HEK293 (cell line): Measurements from ENCODE around the gene DDX24.

ENCODE experiments used
- CTCF ChIA-PET: fragments of 350-600 bp; formaldehyde crosslinking; extraction: SDS; loops from one replicate; lab custom pipeline; 2021; ENCODE audit warnings: antibody characterized with exemption; lab: Yijun Ruan, JAX
- POLR2A ChIA-PET: fragments of 300-600 bp; formaldehyde crosslinking; extraction: SDS; loops from one replicate; lab custom pipeline; 2020; ENCODE audit warnings: antibody characterized with exemption, inconsistent platforms; lab: Yijun Ruan, JAX
- H3K27ac ChIP-seq: fragments of 200-500 bp; sonication (Bioruptor generic); 2 replicates; pipeline ENCODE4 v1.5.1; 2014; ENCODE audit warnings: low read depth, low read length, control low read depth, inconsistent platforms; ENCODE audit errors: extremely low read depth
- H3K36me3 ChIP-seq, 2 experiments: fragments of 200-500 bp in 1 of 2; sonication (Bioruptor generic) in 1 of 2; 1 replicate in 1 of 2; 2 replicates in 1 of 2; pipeline ENCODE4 v1.5.1; 2014 to 2017; ENCODE audit warnings: inconsistent platforms in 2 of 2, low read length in 2 of 2; ENCODE audit not compliant: control insufficient read depth in 2 of 2, insufficient read depth in 1 of 2
- H3K4me1 ChIP-seq: fragments of 200-500 bp; sonication (Bioruptor generic); 2 replicates; pipeline ENCODE4 v1.5.1; 2014; ENCODE audit warnings: mild to moderate bottlenecking, low read length, inconsistent platforms; ENCODE audit not compliant: control insufficient read depth, insufficient read depth
- H3K4me3 ChIP-seq: 2 replicates; pipeline ENCODE4 v1.5.1; 2011; ENCODE audit warnings: low read depth, mild to moderate bottlenecking, control low read depth, low read length, moderate library complexity
- H3K9me3 ChIP-seq: fragments of 200-500 bp; sonication (Bioruptor generic); 2 replicates; pipeline ENCODE4 v1.5.1; 2014; ENCODE audit warnings: low read depth, low read length, inconsistent platforms; ENCODE audit not compliant: control insufficient read depth, insufficient read depth
- ZBTB1 ChIP-seq: fragments of 450-650 bp; formaldehyde crosslinking; IDR thresholded peaks from 2 replicates; pipeline ENCODE4 v1.5.1; 2016; ENCODE audit warnings: missing biosample characterization, missing genetic modification characterization
- ZNF221 ChIP-seq: fragments of 450-650 bp; formaldehyde crosslinking; IDR thresholded peaks from 2 replicates; pipeline ENCODE4 v1.5.1; 2017; ENCODE audit warnings: missing biosample characterization, missing genetic modification characterization, borderline replicate concordance
- ZNF37A ChIP-seq: fragments of 450-650 bp; IDR thresholded peaks from 2 replicates; pipeline ENCODE4 v1.5.1; 2018; ENCODE audit warnings: missing biosample characterization, missing genetic modification characterization
- ZNF629 ChIP-seq: fragments of 450-650 bp; formaldehyde crosslinking; IDR thresholded peaks from 2 replicates; pipeline ENCODE4 v1.5.1; 2017; ENCODE audit warnings: missing biosample characterization, missing genetic modification characterization
- ZNF701 ChIP-seq: fragments of 450-650 bp; formaldehyde crosslinking; IDR thresholded peaks from 2 replicates; pipeline ENCODE4 v1.5.1; 2016; ENCODE audit warnings: missing biosample characterization, missing genetic modification characterization
- ZNF792 ChIP-seq: fragments of 450-650 bp; formaldehyde crosslinking; IDR thresholded peaks from 2 replicates; pipeline ENCODE4 v1.5.1; 2016; ENCODE audit warnings: missing biosample characterization, missing genetic modification characterization
- TF ChIP-seq, protein P1 (sequence below): fragments of 450-650 bp; formaldehyde crosslinking; IDR thresholded peaks from 2 replicates; pipeline ENCODE4 v1.5.0; 2017; ENCODE audit warnings: missing biosample characterization, missing genetic modification characterization, borderline replicate concordance
- TF ChIP-seq, protein P2 (sequence below): fragments of 450-650 bp; formaldehyde crosslinking; IDR thresholded peaks from 2 replicates; pipeline ENCODE4 v1.5.1; 2016; ENCODE audit warnings: missing biosample characterization, missing genetic modification characterization
- TF ChIP-seq, protein P3 (sequence below): fragments of 450-650 bp; formaldehyde crosslinking; IDR thresholded peaks from 2 replicates; pipeline ENCODE4 v1.5.1; 2017; ENCODE audit warnings: missing biosample characterization, missing genetic modification characterization

The DDX24 gene

DNA sequence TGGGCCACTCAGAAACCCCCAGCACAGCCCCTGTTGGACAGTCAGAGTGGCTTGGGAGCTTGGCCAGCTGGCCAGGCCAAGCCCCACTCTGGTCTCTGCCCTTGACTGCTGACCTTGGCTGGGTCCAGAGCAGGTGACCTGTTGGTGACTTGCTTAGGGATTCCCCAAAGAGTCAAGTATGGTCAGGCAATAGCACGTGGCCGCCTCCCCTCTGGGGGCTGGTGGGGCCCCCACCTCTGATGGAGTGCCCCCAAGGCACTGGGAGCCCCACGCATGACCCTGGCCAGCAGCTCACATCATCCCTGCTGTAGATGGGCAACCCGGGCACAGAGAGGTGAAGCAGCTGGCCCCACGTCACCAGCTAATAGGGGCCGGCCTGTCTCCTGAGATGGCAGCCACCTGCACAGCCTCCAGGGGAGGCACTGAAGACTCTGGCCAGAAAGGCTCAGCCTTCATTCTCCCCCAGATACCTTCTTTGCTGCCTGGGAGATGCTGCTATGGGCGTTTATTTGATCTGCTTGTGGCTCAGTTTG is 82.1 kb downstream of the DDX24 start:
- Histone ChIP-seq H3K4me3 (no peak overlapping the region), H3K9me3 (no peaks in the 10 kb centered on the region), H3K27ac (no peak overlapping the region), H3K36me3 (no peaks in the 10 kb centered on the region), H3K4me1 (no peaks in the 10 kb centered on the region; the same call in 1 of the 2 replicates)
- ChIA-PET POLR2A (no interaction called here), CTCF (interaction anchor here (1.0 to 4.8 kb wide), 4 partner anchors 14 to 181 kb away, joined by 6 to 111 read pairs (median 19); no protein-coding TSS in a partner anchor)
- no peak for TF ChIP-seq ZBTB1 (tag by site-specific recombination)
- TF ChIP-seq ZNF629 (tag by site-specific recombination): no peak
- TF ChIP-seq, protein P1, sequence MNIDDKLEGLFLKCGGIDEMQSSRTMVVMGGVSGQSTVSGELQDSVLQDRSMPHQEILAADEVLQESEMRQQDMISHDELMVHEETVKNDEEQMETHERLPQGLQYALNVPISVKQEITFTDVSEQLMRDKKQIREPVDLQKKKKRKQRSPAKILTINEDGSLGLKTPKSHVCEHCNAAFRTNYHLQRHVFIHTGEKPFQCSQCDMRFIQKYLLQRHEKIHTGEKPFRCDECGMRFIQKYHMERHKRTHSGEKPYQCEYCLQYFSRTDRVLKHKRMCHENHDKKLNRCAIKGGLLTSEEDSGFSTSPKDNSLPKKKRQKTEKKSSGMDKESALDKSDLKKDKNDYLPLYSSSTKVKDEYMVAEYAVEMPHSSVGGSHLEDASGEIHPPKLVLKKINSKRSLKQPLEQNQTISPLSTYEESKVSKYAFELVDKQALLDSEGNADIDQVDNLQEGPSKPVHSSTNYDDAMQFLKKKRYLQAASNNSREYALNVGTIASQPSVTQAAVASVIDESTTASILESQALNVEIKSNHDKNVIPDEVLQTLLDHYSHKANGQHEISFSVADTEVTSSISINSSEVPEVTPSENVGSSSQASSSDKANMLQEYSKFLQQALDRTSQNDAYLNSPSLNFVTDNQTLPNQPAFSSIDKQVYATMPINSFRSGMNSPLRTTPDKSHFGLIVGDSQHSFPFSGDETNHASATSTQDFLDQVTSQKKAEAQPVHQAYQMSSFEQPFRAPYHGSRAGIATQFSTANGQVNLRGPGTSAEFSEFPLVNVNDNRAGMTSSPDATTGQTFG: no peak
- no peak for TF ChIP-seq ZNF701 (tag by site-specific recombination)
- no peak for TF ChIP-seq ZNF37A (tag by site-specific recombination)
- no peak for TF ChIP-seq ZNF792 (tag by site-specific recombination)
- TF ChIP-seq ZNF221 (tag by site-specific recombination): no peak
- TF ChIP-seq, protein P2, sequence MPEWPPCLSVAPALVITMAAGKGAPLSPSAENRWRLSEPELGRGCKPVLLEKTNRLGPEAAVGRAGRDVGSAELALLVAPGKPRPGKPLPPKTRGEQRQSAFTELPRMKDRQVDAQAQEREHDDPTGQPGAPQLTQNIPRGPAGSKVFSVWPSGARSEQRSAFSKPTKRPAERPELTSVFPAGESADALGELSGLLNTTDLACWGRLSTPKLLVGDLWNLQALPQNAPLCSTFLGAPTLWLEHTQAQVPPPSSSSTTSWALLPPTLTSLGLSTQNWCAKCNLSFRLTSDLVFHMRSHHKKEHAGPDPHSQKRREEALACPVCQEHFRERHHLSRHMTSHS (tag by site-specific recombination): no peak
- TF ChIP-seq, protein P3, sequence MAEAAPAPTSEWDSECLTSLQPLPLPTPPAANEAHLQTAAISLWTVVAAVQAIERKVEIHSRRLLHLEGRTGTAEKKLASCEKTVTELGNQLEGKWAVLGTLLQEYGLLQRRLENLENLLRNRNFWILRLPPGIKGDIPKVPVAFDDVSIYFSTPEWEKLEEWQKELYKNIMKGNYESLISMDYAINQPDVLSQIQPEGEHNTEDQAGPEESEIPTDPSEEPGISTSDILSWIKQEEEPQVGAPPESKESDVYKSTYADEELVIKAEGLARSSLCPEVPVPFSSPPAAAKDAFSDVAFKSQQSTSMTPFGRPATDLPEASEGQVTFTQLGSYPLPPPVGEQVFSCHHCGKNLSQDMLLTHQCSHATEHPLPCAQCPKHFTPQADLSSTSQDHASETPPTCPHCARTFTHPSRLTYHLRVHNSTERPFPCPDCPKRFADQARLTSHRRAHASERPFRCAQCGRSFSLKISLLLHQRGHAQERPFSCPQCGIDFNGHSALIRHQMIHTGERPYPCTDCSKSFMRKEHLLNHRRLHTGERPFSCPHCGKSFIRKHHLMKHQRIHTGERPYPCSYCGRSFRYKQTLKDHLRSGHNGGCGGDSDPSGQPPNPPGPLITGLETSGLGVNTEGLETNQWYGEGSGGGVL (tag by site-specific recombination): no peak
